Neural cell (in vitro differentiated cells): ENCODE measurements around the gene CCNG2. TPM values are rescaled to one million over a fixed set of nuclear protein-coding genes. Genes with fewer than 3 reads are reported as not detected.

Experiments used
- H2AFZ ChIP-seq: fragments of 200-600, 300-800 bp; sonication (generic), shearing (Covaris generic); 2 replicates; pipeline ENCODE4 v1.6.0; 2014; ENCODE audit warnings: low read depth, mild to moderate bottlenecking, antibody characterized with exemption, low read length, moderate library complexity
- H3F3A ChIP-seq: fragments of 200-600 bp; shearing (Covaris generic); 2 replicates; pipeline ENCODE4 v1.6.1; 2016; ENCODE audit warnings: mild to moderate bottlenecking, moderate library complexity, mixed read lengths, antibody characterized with exemption, low read length; ENCODE audit not compliant: insufficient read depth, poor library complexity, severe bottlenecking
- H3K27ac ChIP-seq: fragments of 200-600, 300-800 bp; sonication (generic), shearing (Covaris generic); 2 replicates; pipeline ENCODE4 v1.5.1; 2014; ENCODE audit warnings: mild to moderate bottlenecking, low read length, moderate library complexity
- H3K27me3 ChIP-seq: fragments of 300-800, 200-600 bp; sonication (generic), shearing (Covaris generic); 2 replicates; pipeline ENCODE4 v1.6.0; 2014; ENCODE audit warnings: mild to moderate bottlenecking, low read depth, low read length, moderate library complexity; ENCODE audit not compliant: insufficient read depth
- H3K36me3 ChIP-seq: fragments of 300-800, 200-600 bp; sonication (generic), shearing (Covaris generic); 2 replicates; pipeline ENCODE4 v1.5.1; 2014; ENCODE audit warnings: mild to moderate bottlenecking, antibody characterized with exemption, low read length, moderate library complexity; ENCODE audit not compliant: insufficient read depth
- H3K4me2 ChIP-seq: fragments of 300-800, 200-600 bp; sonication (generic), shearing (Covaris generic); 2 replicates; pipeline ENCODE4 v1.6.0; 2014; ENCODE audit warnings: mild to moderate bottlenecking, low read length
- H3K4me3 ChIP-seq: fragments of 300-800, 200-600 bp; sonication (generic), shearing (Covaris generic); 2 replicates; pipeline ENCODE4 v1.5.1; 2014; ENCODE audit warnings: mild to moderate bottlenecking, low read length, moderate library complexity
- H3K79me2 ChIP-seq: fragments of 200-600 bp; shearing (Covaris generic); replicated peaks from 2 replicates; pipeline ENCODE4 v1.6.0; 2014; ENCODE audit warnings: mild to moderate bottlenecking, low read length, moderate library complexity; ENCODE audit not compliant: insufficient read depth
- H3K9ac ChIP-seq: fragments of 300-800, 200-600 bp; sonication (generic), shearing (Covaris generic); 2 replicates; pipeline ENCODE4 v1.6.1; 2016; ENCODE audit warnings: mild to moderate bottlenecking, low read length, mixed read lengths
- H3K9me2 ChIP-seq: fragments of 200-600 bp; shearing (Covaris generic); 2 replicates; pipeline ENCODE4 v1.6.1; 2016; ENCODE audit warnings: mild to moderate bottlenecking, low read length, mixed read lengths; ENCODE audit not compliant: insufficient read depth
- H3K9me3 ChIP-seq: fragments of 200-600, 300-800 bp; sonication (generic), shearing (Covaris generic); 2 replicates; pipeline ENCODE4 v1.6.1; 2016; ENCODE audit warnings: mild to moderate bottlenecking, mixed run types, low read length, moderate library complexity, mixed read lengths
- H4K20me1 ChIP-seq: fragments of 200-600 bp; shearing (Covaris generic); 2 replicates; pipeline ENCODE4 v1.6.1; 2016; ENCODE audit warnings: mild to moderate bottlenecking, mixed run types; ENCODE audit not compliant: insufficient read depth
- CTCF ChIP-seq: fragments of 450-650 bp; IDR thresholded peaks from 2 replicates; pipeline ENCODE4 v1.5.1; 2014; ENCODE audit warnings: antibody characterized with exemption, mild to moderate bottlenecking, moderate library complexity; ENCODE audit not compliant: poor library complexity, severe bottlenecking
- EP300 ChIP-seq: fragments of 450-650 bp; conservative IDR thresholded peaks from 2 replicates; pipeline ENCODE4 v1.6.1; 2014; ENCODE audit warnings: antibody characterized with exemption, mild to moderate bottlenecking, moderate library complexity; ENCODE audit not compliant: poor library complexity, severe bottlenecking
- EZH2 ChIP-seq: fragments of 200-600, 300-800 bp; shearing (Covaris generic), sonication (generic); IDR thresholded peaks from 2 replicates; pipeline ENCODE4 v1.6.1; 2014; ENCODE audit warnings: antibody characterized with exemption, low read length, borderline replicate concordance, mild to moderate bottlenecking; ENCODE audit not compliant: insufficient read depth, poor library complexity, severe bottlenecking
- MXI1 ChIP-seq: fragments of 450-650 bp; conservative IDR thresholded peaks from 2 replicates; pipeline ENCODE4 v1.6.1; 2014; ENCODE audit warnings: antibody characterized with exemption, mild to moderate bottlenecking; ENCODE audit not compliant: poor library complexity, severe bottlenecking
- POLR2AphosphoS5 ChIP-seq: IDR thresholded peaks from 2 replicates; pipeline ENCODE4 v1.6.1; 2012
- RAD21 ChIP-seq: fragments of 450-650 bp; conservative IDR thresholded peaks from 2 replicates; pipeline ENCODE4 v1.6.1; 2014; ENCODE audit warnings: antibody characterized with exemption, mild to moderate bottlenecking, moderate library complexity
- REST ChIP-seq: IDR thresholded peaks from 2 replicates; pipeline ENCODE4 v1.6.1; 2012; ENCODE audit warnings: borderline replicate concordance
- SMC3 ChIP-seq: fragments of 450-650 bp; conservative IDR thresholded peaks from 2 replicates; pipeline ENCODE4 v1.6.1; 2014; ENCODE audit warnings: antibody characterized with exemption, mild to moderate bottlenecking, moderate library complexity; ENCODE audit not compliant: poor library complexity
- TAF1 ChIP-seq: IDR thresholded peaks from 2 replicates; pipeline ENCODE4 v1.6.1; 2012; ENCODE audit warnings: low read depth
- polyA plus RNA-seq: library from polyadenylated mRNA; depleted of rRNA; stranded (reverse); fragments of >200 nt; gene quantifications from 2 replicates; pipeline ENCODE4 v1.2.3, GENCODE V29; 2014

Gene CCNG2
- polyA plus RNA-seq, 1 donor from 2014 or later = 132 TPM

DNA sequence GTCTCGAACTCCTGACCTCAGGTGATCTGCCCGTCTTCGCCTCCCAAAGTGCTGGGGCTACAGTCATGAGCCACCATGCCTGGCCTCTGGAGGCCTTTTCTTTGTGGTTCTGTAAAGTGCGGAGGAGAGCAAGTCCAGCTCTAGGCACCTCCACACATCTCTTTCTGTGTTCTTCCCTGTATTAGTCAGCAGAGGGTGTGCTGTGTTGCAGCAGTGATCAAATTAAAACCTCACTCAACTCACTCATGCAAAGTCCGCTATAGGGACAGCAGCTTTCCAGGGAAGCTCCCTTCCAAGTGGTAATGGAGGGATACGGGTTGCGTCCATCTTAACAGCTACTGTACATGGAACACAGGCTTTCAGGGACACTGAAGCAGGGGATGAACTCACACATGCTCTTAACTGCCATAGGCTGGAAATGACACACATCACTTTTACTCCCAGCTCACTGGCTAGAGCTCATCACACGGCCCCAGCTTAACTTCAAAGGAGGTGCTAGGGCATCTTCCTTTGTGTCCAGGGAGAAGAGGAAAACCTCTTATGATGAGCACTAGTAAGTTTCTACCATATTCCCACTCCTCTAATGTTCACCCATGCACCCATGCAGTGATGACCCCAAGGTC lies 36.0 kb upstream of the CCNG2 start:
- Histone ChIP-seq H3K27ac (no peak overlapping the region), H3K9me2 (no peaks in the 10 kb centered on the region), H3K9ac (no peak overlapping the region), H2AFZ (no peak overlapping the region), H3K27me3 (no peaks in the 10 kb centered on the region), H4K20me1 (no peaks in the 10 kb centered on the region), H3K4me3 (no peak overlapping the region), H3K36me3 (no peaks in the 10 kb centered on the region), H3F3A (no peaks in the 10 kb centered on the region), H3K9me3 (no peaks in the 10 kb centered on the region), H3K79me2 (no peaks in the 10 kb centered on the region), H3K4me2 (no peak overlapping the region)
- no peak for TF ChIP-seq RAD21
- TF ChIP-seq REST = no peak
- no peak for TF ChIP-seq SMC3
- no peak for TF ChIP-seq MXI1
- no peak for TF ChIP-seq EP300
- TF ChIP-seq TAF1 = no peak
- no peak for TF ChIP-seq EZH2
- no peak for TF ChIP-seq CTCF
- no peak for TF ChIP-seq POLR2AphosphoS5

GRCh38 chr4:77121736-77122240 lies 35.2 kb upstream of the CCNG2 start:
- H3F3A ChIP-seq = no peaks in the 10 kb centered on the region
- H3K36me3 ChIP-seq = no peaks in the 10 kb centered on the region
- H3K27me3 ChIP-seq = no peaks in the 10 kb centered on the region
- H4K20me1 ChIP-seq = no peaks in the 10 kb centered on the region
- no peaks in the 10 kb centered on the region for H3K9me2 ChIP-seq
- H2AFZ ChIP-seq = no peak overlapping the region
- H3K4me3 ChIP-seq = no peak overlapping the region
- H3K27ac ChIP-seq = no peak overlapping the region
- no peaks in the 10 kb centered on the region for H3K9me3 ChIP-seq
- TF ChIP-seq POLR2AphosphoS5 (no peak), MXI1 (no peak), TAF1 (no peak), EZH2 (no peak), CTCF (no peak), EP300 (no peak), REST (no peak), SMC3 (no peak), RAD21 (no peak)
- H3K9ac ChIP-seq = no peak overlapping the region
- H3K4me2 ChIP-seq = no peak overlapping the region
- H3K79me2 ChIP-seq = no peaks in the 10 kb centered on the region
